Lower leg skin (tissue), 4 donors: ENCODE measurements around the gene GPRIN2. TPM values are rescaled to one million over a fixed set of nuclear protein-coding genes. Genes with fewer than 3 reads are reported as not detected.
"Not testable (repeated sequence)": the region's sequence is repeated elsewhere in the genome, so short reads cannot be mapped to it uniquely, and the experiment has no call there.

Experiments used
- DNase-seq, 2 donors: peaks; one replicate each; pipeline ENCODE4 v3.0.0-alpha.2; 2019; ENCODE audit warnings: low spot score in 2 of 2
- H3K4me3 ChIP-seq: fragments of 200-600 bp; sonication (generic); 2 replicates; pipeline ENCODE4 v1.5.1; 2017; ENCODE audit warnings: mild to moderate bottlenecking, low read depth; ENCODE audit not compliant: poor library complexity, severe bottlenecking
- CTCF ChIP-seq, 3 donors: fragments of 450-650 bp; IDR thresholded peaks; one replicate each; pipeline ENCODE4 v1.5.1; 2016; ENCODE audit warnings: antibody characterized with exemption in 3 of 3, mild to moderate bottlenecking in 3 of 3, moderate library complexity in 2 of 3
- WGBS, 2 donors: methylation state at CpG; one replicate each; pipeline ENCODE4 v1.1.5; 2018; 5-methylcytosine and 5-hydroxymethylcytosine counted together
- intact Hi-C: fragments of 100-400 bp; cut with DNase I; formaldehyde crosslinking; loops from one replicate; pipeline ENCODE4 v1.15.0; 2023; ENCODE audit warnings: low total_unique reads
- total RNA-seq, 4 donors: library from RNA; depleted of rRNA; stranded (reverse); fragments of >200 nt; gene quantifications; one replicate each; pipeline ENCODE4 v1.1.0, GENCODE V29; 2016

GPRIN2 gene
- total RNA-seq, 4 donors from 2014 or later, result 50.5 to 118 (median 61.8) TPM

GRCh38 chr10:46579378-46579777 is 22.9 kb upstream of the GPRIN2 start:
- H3K4me3 ChIP-seq, intact Hi-C loops, DNase-seq: not testable (repeated sequence)
- WGBS, 2 donors, result no CpG with 5 or more reads among the region's 21 CpGs

GRCh38 chr10:46578474-46579178 is 22.2 kb upstream of the GPRIN2 start, which contains the start of gene SYT15:
Gene SYT15 (plus strand): TSS chr10:46579128. CDS start chr10:46579169, 41 bp downstream.
- WGBS, 2 donors, result no CpG with 5 or more reads among the region's 68 CpGs
- H3K4me3 ChIP-seq, intact Hi-C loops, DNase-seq: not testable (repeated sequence)

- 26 to 67% methylated on average over 9 to 14 of the region's 50 CpGs for WGBS, 2 donors
- intact Hi-C loops, H3K4me3 ChIP-seq, DNase-seq: not testable (repeated sequence)
Observed at GRCh38 chr10:46577624-46578473, 21.4 kb upstream of the GPRIN2 start.

GRCh38 chr10:46573884-46574283 is 17.4 kb upstream of the GPRIN2 start:
- intact Hi-C loops, H3K4me3 ChIP-seq: not testable (repeated sequence)
- peak in 1 of 2 donors; percentile 59 for DNase-seq
- WGBS, 2 donors, result 50 to 70% methylated on average over 2 of the region's 4 CpGs

GRCh38 chr10:46573314-46573713 is 16.9 kb upstream of the GPRIN2 start:
- intact Hi-C loops, DNase-seq: not testable (repeated sequence)
- WGBS, 2 donors, result 43 to 45% methylated on average over 3 of the region's 5 CpGs

GRCh38 chr10:46572765-46573164 is 16.3 kb upstream of the GPRIN2 start:
- DNase-seq, result peak in 1 of 2 donors; percentile 77
- intact Hi-C loops, H3K4me3 ChIP-seq: not testable (repeated sequence)
- WGBS, 2 donors, result 33 to 67% methylated on average over 1 of the region's 4 CpGs

More at GRCh38 chr10:46573314-46573713, 16.9 kb upstream of the GPRIN2 start:
- H3K4me3 ChIP-seq, result not testable (repeated sequence)

GRCh38 chr10:46570655-46571054 is 14.2 kb upstream of the GPRIN2 start:
- no CpG with 5 or more reads among the region's 2 CpGs for WGBS, 2 donors
- intact Hi-C loops, H3K4me3 ChIP-seq, DNase-seq: not testable (repeated sequence)

- peak in 1 of 2 donors; percentile 45 for DNase-seq
- H3K4me3 ChIP-seq, intact Hi-C loops: not testable (repeated sequence)
- 75 to 79% methylated on average over 4 of the region's 9 CpGs for WGBS, 2 donors
Observed at GRCh38 chr10:46567151-46567550, 10.7 kb upstream of the GPRIN2 start.

GRCh38 chr10:46565591-46566332 is 9.3 kb upstream of the GPRIN2 start:
- peak; percentile 68 to 92 for DNase-seq
- TF ChIP-seq CTCF (IDR thresholded peaks at IDR 0.05), result peak in 1 of 3 donors; percentile 33
- H3K4me3 ChIP-seq, intact Hi-C loops: not testable (repeated sequence)
- WGBS, 2 donors, result 4% methylated on average over 4 of the region's 6 CpGs
